Activated naive CD8-positive, alpha-beta T cell treated with anti-CD3 and anti-CD28 coated beads for 36 hours (primary cell): ENCODE results near the gene SERPINB10. TPM values are rescaled to one million over a fixed set of nuclear protein-coding genes. Genes with fewer than 3 reads are reported as not detected.

Experiments
- DNase-seq: peaks from one replicate; pipeline ENCODE4 v3.0.0; 2021
- H3K27ac Mint-ChIP-seq: one replicate; pipeline ENCODE4 v1.8.0; 2022; ENCODE audit warnings: mild to moderate bottlenecking, moderate library complexity, mixed read lengths
- H3K27me3 Mint-ChIP-seq: one replicate; pipeline ENCODE4 v1.8.0; 2022; ENCODE audit warnings: mild to moderate bottlenecking, mixed read lengths
- H3K36me3 Mint-ChIP-seq: one replicate; pipeline ENCODE4 v1.8.0; 2021; ENCODE audit warnings: mild to moderate bottlenecking, mixed read lengths
- H3K4me1 Mint-ChIP-seq: one replicate; pipeline ENCODE4 v1.8.0; 2021; ENCODE audit warnings: mixed read lengths
- H3K4me3 Mint-ChIP-seq: one replicate; pipeline ENCODE4 v1.8.0; 2022; ENCODE audit warnings: mild to moderate bottlenecking, moderate library complexity, mixed read lengths
- H3K9me3 Mint-ChIP-seq: one replicate; pipeline ENCODE4 v1.8.0; 2022; ENCODE audit warnings: mixed read lengths
- total RNA-seq, 2 experiments: library from RNA; stranded (reverse); gene quantifications; one replicate each; pipeline ENCODE4 v1.2.3, GENCODE V29; 2021

Gene SERPINB10
- total RNA-seq, 2 experiments from 2014 or later: 0.14 TPM; not detected in 1

GRCh38 chr18:63974991-63975390, 67.2 kb downstream of the SERPINB10 start:
- H3K27ac Mint-ChIP-seq: peak overlapping the region; percentile 6
- peaks cover 9% of the 10 kb centered on the region for H3K36me3 Mint-ChIP-seq
- DNase-seq: no peak
- H3K27me3 Mint-ChIP-seq: no peaks in the 10 kb centered on the region
- H3K4me1 Mint-ChIP-seq: peaks cover 31% of the 10 kb centered on the region
- no peaks in the 10 kb centered on the region for H3K9me3 Mint-ChIP-seq
- no peak overlapping the region for H3K4me3 Mint-ChIP-seq

GRCh38 chr18:63975628-63976027, 67.9 kb downstream of the SERPINB10 start:
- H3K4me3 Mint-ChIP-seq: no peak overlapping the region
- no peaks in the 10 kb centered on the region for H3K9me3 Mint-ChIP-seq
- H3K4me1 Mint-ChIP-seq: peaks cover 31% of the 10 kb centered on the region
- DNase-seq: no peak
- no peak overlapping the region for H3K27ac Mint-ChIP-seq
- H3K36me3 Mint-ChIP-seq: peaks cover 12% of the 10 kb centered on the region
- no peaks in the 10 kb centered on the region for H3K27me3 Mint-ChIP-seq

- Mint-ChIP-seq H3K4me1 (peaks cover 18% of the 10 kb centered on the region), H3K27me3 (no peaks in the 10 kb centered on the region), H3K36me3 (peaks cover 7% of the 10 kb centered on the region), H3K9me3 (no peaks in the 10 kb centered on the region), H3K4me3 (no peak overlapping the region), H3K27ac (no peak overlapping the region)
- no peak for DNase-seq
Observed at GRCh38 chr18:63977040-63977439, 69.3 kb downstream of the SERPINB10 start.

GRCh38 chr18:63979409-63979920, 71.7 kb downstream of the SERPINB10 start:
- Mint-ChIP-seq H3K27me3 (no peaks in the 10 kb centered on the region), H3K36me3 (peaks cover 9% of the 10 kb centered on the region), H3K27ac (no peak overlapping the region), H3K4me1 (peaks cover 12% of the 10 kb centered on the region), H3K9me3 (no peaks in the 10 kb centered on the region), H3K4me3 (no peak overlapping the region)
- DNase-seq: peak; percentile 20

GRCh38 chr18:63980027-63980426, 72.3 kb downstream of the SERPINB10 start:
- no peak for DNase-seq
- Mint-ChIP-seq H3K4me3 (no peak overlapping the region), H3K4me1 (peaks cover 8% of the 10 kb centered on the region), H3K36me3 (peaks cover 9% of the 10 kb centered on the region), H3K27ac (no peak overlapping the region), H3K9me3 (no peaks in the 10 kb centered on the region), H3K27me3 (no peaks in the 10 kb centered on the region)

- peaks cover 6% of the 10 kb centered on the region for H3K4me1 Mint-ChIP-seq
- no peaks in the 10 kb centered on the region for H3K9me3 Mint-ChIP-seq
- no peak overlapping the region for H3K4me3 Mint-ChIP-seq
- no peaks in the 10 kb centered on the region for H3K27me3 Mint-ChIP-seq
- no peak for DNase-seq
- no peak overlapping the region for H3K27ac Mint-ChIP-seq
- peaks cover 11% of the 10 kb centered on the region for H3K36me3 Mint-ChIP-seq
Observed at GRCh38 chr18:63980896-63981460, 73.2 kb downstream of the SERPINB10 start.

GRCh38 chr18:63981719-63982118, 74.0 kb downstream of the SERPINB10 start:
- no peaks in the 10 kb centered on the region for H3K9me3 Mint-ChIP-seq
- peaks cover 13% of the 10 kb centered on the region for H3K36me3 Mint-ChIP-seq

GRCh38 chr18:63982361-63982760, 74.6 kb downstream of the SERPINB10 start:
- H3K9me3 Mint-ChIP-seq: no peaks in the 10 kb centered on the region
- H3K27me3 Mint-ChIP-seq: no peaks in the 10 kb centered on the region
- H3K27ac Mint-ChIP-seq: no peak overlapping the region
- H3K36me3 Mint-ChIP-seq: peaks cover 13% of the 10 kb centered on the region
- no peak for DNase-seq
- H3K4me3 Mint-ChIP-seq: no peak overlapping the region
- peaks cover 6% of the 10 kb centered on the region for H3K4me1 Mint-ChIP-seq

More at GRCh38 chr18:63981719-63982118, 74.0 kb downstream of the SERPINB10 start:
- no peak overlapping the region for H3K27ac Mint-ChIP-seq
- H3K4me1 Mint-ChIP-seq: peaks cover 6% of the 10 kb centered on the region
- H3K4me3 Mint-ChIP-seq: no peak overlapping the region
- no peak for DNase-seq
- no peaks in the 10 kb centered on the region for H3K27me3 Mint-ChIP-seq

Other genes starting within 250 kb of the SERPINB10 start
- gene SERPINB3, start 246.1 kb upstream of the SERPINB10 start, total RNA-seq: not detected
- gene SERPINB11, start 205.0 kb upstream of the SERPINB10 start, total RNA-seq: not detected
- not detected for gene SERPINB7, start 132.5 kb upstream of the SERPINB10 start, total RNA-seq
- not detected for gene SERPINB2, start 20.3 kb upstream of the SERPINB10 start, total RNA-seq
- 1 to 10 TPM; 1.8 to 4.4 TPM for gene HMSD, start 41.3 kb downstream of the SERPINB10 start, total RNA-seq
- 10 to 100 TPM; 16.8 to 17.0 TPM for gene SERPINB8, start 62.1 kb downstream of the SERPINB10 start, total RNA-seq
- gene LINC00305, start 241.1 kb downstream of the SERPINB10 start, total RNA-seq: not detected